Adrenal gland (tissue), 5 donors: ENCODE results near the gene TIMMDC1.

Experiments used
- POLR2A ChIP-seq, 2 donors: fragments of 450-650 bp; IDR thresholded peaks; one replicate each; pipeline ENCODE4 v1.6.1; 2017; ENCODE audit warnings: antibody characterized with exemption in 2 of 2, mild to moderate bottlenecking in 2 of 2, moderate library complexity in 1 of 2
- TF ChIP-seq, protein P1 (sequence below), 6 experiments: fragments of 450-650 bp in 4 of 6; fragments of 200-600 bp in 2 of 6; sonication (generic) in 1 of 6; IDR thresholded peaks; 1 replicate in 5 of 6; 2 replicates in 1 of 6; pipeline versions ENCODE4 v1.5.1 to v1.8.0; 2016 to 2021; ENCODE audit warnings: antibody characterized with exemption in 6 of 6, mild to moderate bottlenecking in 2 of 6, moderate library complexity in 1 of 6
- donor health status: DM: no; HTN: no; CAD: no.

DNA sequence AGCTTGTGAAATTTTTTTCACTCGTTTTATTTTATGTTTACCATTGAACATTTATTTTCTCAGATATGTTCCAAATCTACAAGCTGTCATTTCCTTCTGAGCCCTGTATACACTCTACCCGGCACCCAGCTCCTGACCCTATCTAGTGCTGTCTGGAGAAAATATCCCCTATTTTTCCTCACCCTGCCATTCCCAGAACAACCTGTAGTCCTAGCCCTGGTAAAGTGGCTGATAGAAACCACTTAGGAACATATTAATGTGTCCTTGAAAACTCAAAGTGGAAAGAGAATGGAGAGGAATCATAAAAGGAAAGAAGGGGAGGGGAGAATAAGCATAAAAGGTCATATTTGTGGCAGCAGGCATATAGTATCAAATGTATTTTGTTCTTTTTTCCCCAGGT lies 8.2 kb upstream of the TIMMDC1 start:
- TF ChIP-seq, protein P1, sequence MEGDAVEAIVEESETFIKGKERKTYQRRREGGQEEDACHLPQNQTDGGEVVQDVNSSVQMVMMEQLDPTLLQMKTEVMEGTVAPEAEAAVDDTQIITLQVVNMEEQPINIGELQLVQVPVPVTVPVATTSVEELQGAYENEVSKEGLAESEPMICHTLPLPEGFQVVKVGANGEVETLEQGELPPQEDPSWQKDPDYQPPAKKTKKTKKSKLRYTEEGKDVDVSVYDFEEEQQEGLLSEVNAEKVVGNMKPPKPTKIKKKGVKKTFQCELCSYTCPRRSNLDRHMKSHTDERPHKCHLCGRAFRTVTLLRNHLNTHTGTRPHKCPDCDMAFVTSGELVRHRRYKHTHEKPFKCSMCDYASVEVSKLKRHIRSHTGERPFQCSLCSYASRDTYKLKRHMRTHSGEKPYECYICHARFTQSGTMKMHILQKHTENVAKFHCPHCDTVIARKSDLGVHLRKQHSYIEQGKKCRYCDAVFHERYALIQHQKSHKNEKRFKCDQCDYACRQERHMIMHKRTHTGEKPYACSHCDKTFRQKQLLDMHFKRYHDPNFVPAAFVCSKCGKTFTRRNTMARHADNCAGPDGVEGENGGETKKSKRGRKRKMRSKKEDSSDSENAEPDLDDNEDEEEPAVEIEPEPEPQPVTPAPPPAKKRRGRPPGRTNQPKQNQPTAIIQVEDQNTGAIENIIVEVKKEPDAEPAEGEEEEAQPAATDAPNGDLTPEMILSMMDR (IDR thresholded peaks at IDR 0.05), result no peak
- TF ChIP-seq POLR2A (IDR thresholded peaks at IDR 0.05), result no peak
